GM21723 (cell line): Measurements from ENCODE around the gene RABIF.
A peak's percentile ranks its signal among the peaks of the same experiment; 100 is the strongest.

ENCODE experiments used
- ATAC-seq: cut with Tn5 transposase; IDR thresholded peaks from one replicate; pipeline ENCODE4 v1.9.1; 2021; ENCODE audit warnings: mild to moderate bottlenecking, moderate library complexity; ENCODE audit not compliant: unreplicated experiment

Gene RABIF

DNA sequence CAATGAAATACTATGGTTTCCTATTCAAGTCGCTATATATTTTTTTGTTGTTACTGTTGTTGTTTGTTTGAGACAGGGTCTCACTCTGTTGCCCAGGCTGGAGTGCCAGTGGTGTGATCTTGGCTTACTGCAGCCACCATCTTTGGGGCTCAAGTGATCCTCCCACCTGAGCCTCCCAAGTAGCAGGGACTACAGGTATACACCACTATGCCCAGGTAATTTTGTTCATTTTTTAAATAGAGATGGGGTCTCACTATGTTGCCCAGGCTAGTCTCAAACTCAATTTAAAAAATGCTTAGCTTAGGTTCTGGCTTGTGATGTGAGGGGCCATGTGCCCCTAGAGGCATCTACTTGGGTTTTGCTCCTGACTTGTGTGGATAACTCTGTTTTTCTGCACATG, 9.8 kb downstream of the RABIF start:
- no peak for ATAC-seq

DNA sequence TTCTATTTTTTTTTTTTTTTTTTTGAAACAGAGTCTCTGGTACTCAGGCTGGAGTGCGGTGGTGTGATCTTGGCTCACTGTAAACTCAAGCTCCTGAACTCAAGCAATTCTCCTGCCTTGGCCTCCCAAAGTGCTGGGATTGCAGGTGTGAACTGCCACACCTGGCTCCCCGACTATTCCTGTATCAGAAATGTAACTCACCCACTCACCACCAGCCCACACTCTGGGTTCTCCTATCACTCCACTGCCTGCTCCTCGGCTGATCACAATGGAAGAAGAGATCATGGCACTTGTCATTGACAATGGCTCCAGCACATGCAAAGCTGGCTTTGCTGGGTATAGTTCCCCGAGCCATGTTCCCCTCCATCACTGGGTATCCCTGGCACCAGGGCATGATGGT, 15.9 kb downstream of the RABIF start:
- no peak for ATAC-seq

- no peak for ATAC-seq
Observed at GRCh38 chr1:202871367-202871766, 17.6 kb downstream of the RABIF start.

GRCh38 chr1:202862679-202863560, 26.0 kb downstream of the RABIF start:
- no peak for ATAC-seq

GRCh38 chr1:202861420-202862132, 27.4 kb downstream of the RABIF start:
- peak; percentile 84 for ATAC-seq

DNA sequence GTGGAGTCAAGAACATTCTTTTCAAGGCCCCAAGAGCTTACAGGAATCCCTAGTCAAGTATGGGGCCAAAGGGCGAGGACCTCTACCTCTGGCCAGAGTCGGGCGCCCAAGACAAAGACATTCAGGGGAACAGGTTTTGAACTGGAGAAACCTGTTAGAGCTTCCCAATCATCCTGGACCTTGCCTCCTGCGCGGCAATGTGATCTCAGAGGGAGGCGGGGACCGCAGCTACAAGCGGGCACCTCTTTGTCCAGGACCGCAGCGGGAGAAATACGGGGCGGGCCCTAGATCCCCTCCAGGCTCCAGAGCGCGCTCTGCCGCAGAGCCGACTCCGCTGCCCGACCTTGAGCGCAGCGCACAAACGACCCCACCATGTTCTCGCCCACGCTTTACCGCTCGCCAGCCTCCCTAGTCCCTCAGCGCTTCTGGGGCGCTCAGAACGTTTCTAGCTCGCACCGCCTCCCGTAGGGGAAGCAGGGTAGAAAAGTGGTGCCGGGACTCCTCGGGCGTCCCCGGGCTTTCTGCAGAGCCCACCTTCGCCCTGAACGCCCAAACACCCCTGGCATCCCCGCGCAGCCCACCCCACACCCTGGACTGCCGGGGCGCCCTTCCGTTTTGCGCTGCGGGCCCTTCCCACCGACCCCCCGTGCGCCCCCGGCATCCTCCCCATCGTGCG, 28.1 kb downstream of the RABIF start:
- peak; percentile 23 for ATAC-seq

GRCh38 chr1:202858789-202859414, 30.0 kb downstream of the RABIF start:
- ATAC-seq = no peak

DNA sequence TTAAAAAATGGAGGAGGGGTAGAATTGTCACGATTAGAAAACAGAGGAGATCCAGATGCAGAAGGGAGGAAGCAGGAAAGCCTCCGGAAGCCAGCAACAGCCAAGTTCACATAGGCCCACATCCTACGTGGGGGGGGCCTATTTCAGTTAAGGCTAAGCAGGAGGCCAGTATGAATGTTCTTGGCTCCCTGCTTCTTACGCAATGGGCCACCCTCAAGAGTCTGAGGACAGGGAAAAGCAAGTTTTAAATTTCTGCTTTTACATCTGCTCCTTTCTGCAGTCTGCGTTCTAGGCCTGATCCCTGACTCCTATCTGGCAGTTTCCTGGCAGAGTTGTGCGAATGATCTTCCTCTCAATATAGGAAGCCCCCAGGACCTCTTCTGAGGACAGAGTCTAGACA, 30.6 kb downstream of the RABIF start:
- no peak for ATAC-seq

DNA sequence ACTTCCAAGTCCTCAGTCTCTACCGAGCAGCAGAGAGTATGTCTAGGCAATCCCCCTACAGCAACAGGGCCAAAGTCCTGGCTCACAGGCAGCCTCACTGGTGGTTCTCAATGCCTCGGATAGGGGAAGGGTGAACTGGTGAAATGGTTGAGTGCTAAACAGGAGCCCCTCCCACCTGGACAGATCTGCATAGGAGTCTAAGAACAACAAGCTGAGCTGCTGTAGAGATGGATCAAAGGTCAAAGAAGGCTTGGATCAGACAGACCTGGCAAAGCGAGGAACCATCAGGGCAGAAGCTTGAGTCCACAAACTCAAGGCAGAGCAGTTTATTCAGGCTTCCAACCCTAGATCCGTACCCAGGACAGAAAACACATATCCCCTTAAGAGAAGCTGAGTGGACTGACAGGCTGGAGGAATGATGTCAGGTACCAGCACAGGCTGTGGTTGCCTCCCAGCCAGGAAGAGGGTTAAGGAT, 31.8 kb downstream of the RABIF start:
- no peak for ATAC-seq

- ATAC-seq = no peak
Observed at GRCh38 chr1:202856014-202856413, 32.9 kb downstream of the RABIF start.

DNA sequence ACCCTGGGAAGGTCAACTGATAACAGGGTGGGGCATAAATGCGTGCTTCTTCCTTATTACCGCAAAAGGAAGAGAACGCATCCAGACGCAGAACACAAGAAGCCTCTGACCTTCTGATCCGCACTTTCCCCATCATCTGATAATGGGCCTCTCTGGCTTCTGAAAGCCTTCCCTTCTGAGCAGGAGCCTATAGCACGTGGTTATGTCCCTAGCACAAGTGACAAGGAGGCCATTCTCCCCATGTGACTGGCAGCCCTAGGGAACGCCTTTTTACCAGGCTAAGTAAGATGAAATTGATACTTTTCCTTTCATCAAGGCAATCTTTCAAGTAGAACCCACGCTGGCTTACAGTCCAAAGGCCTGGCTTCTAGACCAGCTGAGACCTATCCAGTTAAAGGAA, 34.2 kb downstream of the RABIF start:
- ATAC-seq = no peak

DNA sequence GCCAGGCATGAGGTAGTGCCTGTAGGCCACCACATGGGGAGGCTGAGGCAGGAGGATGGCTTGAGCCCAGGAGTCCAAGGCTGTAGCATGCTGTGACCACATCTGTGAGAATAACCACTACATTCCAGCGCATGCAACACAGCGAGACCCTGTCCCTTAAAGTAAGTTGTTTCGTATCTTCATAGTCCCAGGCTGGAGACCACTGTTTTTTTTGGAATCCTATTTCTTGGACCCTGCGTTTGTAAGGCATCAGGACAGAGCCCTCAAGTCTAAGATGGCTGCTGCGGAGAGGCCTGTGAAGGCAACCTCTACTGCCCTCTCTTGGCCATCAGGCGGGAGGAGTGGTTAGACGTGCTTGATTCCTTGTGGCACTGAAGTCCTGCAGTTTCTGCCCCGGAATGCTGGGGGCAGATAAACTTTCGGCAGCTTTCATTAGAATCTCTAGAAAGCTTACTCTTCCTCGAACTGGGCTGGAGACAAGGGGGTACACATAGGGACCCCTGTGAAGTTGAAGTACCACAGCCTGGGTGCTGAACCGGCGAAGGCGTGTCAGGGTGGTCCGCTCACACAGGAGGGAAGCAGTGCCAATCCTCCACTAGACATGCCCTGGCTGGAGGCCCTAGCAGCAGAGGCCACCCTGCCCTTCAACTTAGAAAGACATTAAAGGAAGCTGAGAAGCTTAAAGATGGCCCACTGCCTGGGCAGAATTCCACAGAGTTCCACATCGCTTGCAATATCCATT, 36.6 kb downstream of the RABIF start:
- no peak for ATAC-seq

GRCh38 chr1:202850593-202851362, 38.2 kb downstream of the RABIF start:
- ATAC-seq = no peak

- peak; percentile 96 for ATAC-seq
Observed at GRCh38 chr1:202848191-202848542, 40.8 kb downstream of the RABIF start.

GRCh38 chr1:202844935-202845334, 44.0 kb downstream of the RABIF start:
- no peak for ATAC-seq

- ATAC-seq = no peak
Observed at GRCh38 chr1:202844259-202844658, 44.7 kb downstream of the RABIF start.

DNA sequence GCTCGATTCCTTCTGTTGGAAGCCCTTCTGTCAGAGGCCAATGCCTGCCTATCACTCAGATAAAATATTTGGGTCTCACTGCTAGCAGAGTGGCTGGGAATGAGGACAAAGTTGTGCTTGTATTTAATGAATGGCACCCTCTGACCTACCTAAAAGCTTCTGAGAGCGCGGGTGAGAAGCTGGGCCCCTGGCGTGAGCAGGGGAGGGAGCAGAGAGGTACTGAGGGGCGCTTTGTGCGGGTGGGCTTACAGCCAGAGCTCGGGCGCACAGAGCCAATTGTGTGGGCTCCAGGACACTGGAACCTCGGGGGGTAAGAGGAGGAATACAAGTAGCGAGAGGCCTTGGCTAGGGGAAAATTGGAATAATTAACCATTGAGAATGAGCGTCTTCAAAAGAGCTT, 45.9 kb downstream of the RABIF start:
- no peak for ATAC-seq

DNA sequence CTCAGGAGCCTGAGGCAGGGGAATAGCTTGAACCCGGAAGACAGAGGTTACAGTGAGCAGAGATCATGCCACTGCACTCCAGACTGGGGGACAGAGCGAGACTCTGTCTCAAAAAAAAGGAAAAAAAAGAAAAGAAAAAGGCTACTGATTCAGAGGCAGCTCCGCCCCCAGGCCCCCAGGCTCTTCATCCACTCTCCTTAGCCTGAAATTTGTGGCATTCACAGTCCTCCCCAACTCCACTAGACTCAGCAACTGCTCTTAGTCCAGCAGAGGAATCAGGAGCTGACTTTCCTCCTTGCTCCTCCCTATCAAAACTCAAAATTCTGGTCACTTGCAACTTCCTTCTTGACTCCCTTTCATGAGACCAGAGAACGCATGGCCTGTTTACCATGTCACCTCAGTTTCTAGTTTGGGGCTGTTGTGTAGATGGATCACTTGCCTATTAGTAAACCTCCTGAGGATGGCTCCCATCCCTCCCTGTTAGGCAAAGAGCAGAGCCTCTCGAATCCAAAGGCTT, 51.1 kb downstream of the RABIF start:
- ATAC-seq = no peak

DNA sequence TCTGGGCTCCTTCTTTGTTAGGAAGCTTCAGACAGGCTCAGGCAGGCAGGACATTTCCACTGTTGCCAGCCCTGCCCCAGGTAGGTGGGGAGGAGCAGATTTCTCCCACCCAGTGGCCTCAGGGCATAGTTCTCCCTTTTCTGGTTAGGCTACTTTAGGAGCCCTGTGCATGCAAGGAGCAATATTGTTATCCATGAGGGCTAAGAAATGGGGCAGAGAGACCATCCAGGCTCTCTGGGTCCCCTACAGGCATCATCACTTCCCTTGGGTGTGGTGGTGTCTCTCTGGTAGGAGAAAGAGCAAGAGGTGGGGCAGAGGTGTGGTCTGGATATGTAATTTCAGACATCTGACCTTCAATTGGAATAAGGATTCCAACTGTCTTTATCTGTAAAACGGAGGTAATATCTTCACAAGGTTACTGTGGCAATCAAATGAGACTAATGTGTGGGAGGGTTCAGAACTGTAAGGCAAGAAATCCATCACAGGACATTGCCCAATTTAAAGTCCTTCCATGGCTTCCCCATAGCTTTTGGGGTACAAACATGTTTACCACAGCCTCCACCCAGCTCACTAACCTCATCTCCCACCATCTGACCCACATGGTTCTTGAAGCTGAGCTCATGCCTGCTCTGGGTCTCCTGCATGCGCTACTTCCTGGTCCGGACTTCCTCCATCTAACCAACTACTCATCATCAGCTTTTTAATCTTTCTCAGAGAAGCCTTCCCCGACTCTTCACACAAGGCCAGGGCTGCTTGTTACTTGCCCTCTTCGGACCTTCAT, 52.1 kb downstream of the RABIF start:
- ATAC-seq = no peak
